HEK293 (cell line): ENCODE measurements around the gene ZNF18.
A peak's percentile ranks its signal among the peaks of the same experiment; 100 is the strongest.

Experiments
- CTCF ChIA-PET: fragments of 350-600 bp; formaldehyde crosslinking; extraction: SDS; loops from one replicate; lab custom pipeline; 2021; ENCODE audit warnings: antibody characterized with exemption; lab: Yijun Ruan, JAX
- POLR2A ChIA-PET: fragments of 300-600 bp; formaldehyde crosslinking; extraction: SDS; loops from one replicate; lab custom pipeline; 2020; ENCODE audit warnings: antibody characterized with exemption, inconsistent platforms; lab: Yijun Ruan, JAX
- H3K27ac ChIP-seq: fragments of 200-500 bp; sonication (Bioruptor generic); 2 replicates; pipeline ENCODE4 v1.5.1; 2014; ENCODE audit warnings: low read depth, low read length, control low read depth, inconsistent platforms; ENCODE audit errors: extremely low read depth
- H3K36me3 ChIP-seq, 2 experiments: fragments of 200-500 bp in 1 of 2; sonication (Bioruptor generic) in 1 of 2; 1 replicate in 1 of 2; 2 replicates in 1 of 2; pipeline ENCODE4 v1.5.1; 2014 to 2017; ENCODE audit warnings: inconsistent platforms in 2 of 2, low read length in 2 of 2; ENCODE audit not compliant: control insufficient read depth in 2 of 2, insufficient read depth in 1 of 2
- H3K4me1 ChIP-seq: fragments of 200-500 bp; sonication (Bioruptor generic); 2 replicates; pipeline ENCODE4 v1.5.1; 2014; ENCODE audit warnings: mild to moderate bottlenecking, low read length, inconsistent platforms; ENCODE audit not compliant: control insufficient read depth, insufficient read depth
- H3K4me3 ChIP-seq: 2 replicates; pipeline ENCODE4 v1.5.1; 2011; ENCODE audit warnings: low read depth, mild to moderate bottlenecking, control low read depth, low read length, moderate library complexity
- H3K9me3 ChIP-seq: fragments of 200-500 bp; sonication (Bioruptor generic); 2 replicates; pipeline ENCODE4 v1.5.1; 2014; ENCODE audit warnings: low read depth, low read length, inconsistent platforms; ENCODE audit not compliant: control insufficient read depth, insufficient read depth
- BCL11A ChIP-seq: fragments of 450-650 bp; formaldehyde crosslinking; IDR thresholded peaks from 2 replicates; pipeline ENCODE4 v1.5.1; 2016; ENCODE audit warnings: low read depth, missing biosample characterization, missing genetic modification characterization
- GLI4 ChIP-seq: fragments of 450-650 bp; formaldehyde crosslinking; IDR thresholded peaks from 2 replicates; pipeline ENCODE4 v1.5.1; 2016; ENCODE audit warnings: missing biosample characterization, missing genetic modification characterization
- HOXD13 ChIP-seq: sonication (generic); formaldehyde crosslinking; IDR thresholded peaks from 2 replicates; pipeline ENCODE4 v1.8.0; 2022; ENCODE audit warnings: missing genetic modification reagents, borderline replicate concordance
- KLF17 ChIP-seq: fragments of 450-650 bp; formaldehyde crosslinking; IDR thresholded peaks from 2 replicates; pipeline ENCODE4 v1.5.1; 2016; ENCODE audit warnings: missing biosample characterization, missing genetic modification characterization
- PRDM10 ChIP-seq: fragments of 450-650 bp; formaldehyde crosslinking; IDR thresholded peaks from 2 replicates; pipeline ENCODE4 v1.5.1; 2016; ENCODE audit warnings: missing biosample characterization, missing genetic modification characterization
- SCRT1 ChIP-seq: fragments of 450-650 bp; formaldehyde crosslinking; IDR thresholded peaks from 2 replicates; pipeline ENCODE4 v1.5.1; 2016; ENCODE audit warnings: missing biosample characterization, missing genetic modification characterization, borderline replicate concordance
- SP7 ChIP-seq: fragments of 450-650 bp; formaldehyde crosslinking; IDR thresholded peaks from 2 replicates; pipeline ENCODE4 v1.5.1; 2016; ENCODE audit warnings: missing biosample characterization, missing genetic modification characterization
- ZBTB11 ChIP-seq: fragments of 450-650 bp; formaldehyde crosslinking; conservative IDR thresholded peaks from 2 replicates; pipeline ENCODE4 v1.5.1; 2016; ENCODE audit warnings: low read depth, missing biosample characterization, missing genetic modification characterization
- ZBTB17 ChIP-seq: fragments of 450-650 bp; formaldehyde crosslinking; IDR thresholded peaks from 2 replicates; pipeline ENCODE4 v1.5.1; 2016; ENCODE audit warnings: missing biosample characterization, missing genetic modification characterization
- ZFP37 ChIP-seq: fragments of 450-650 bp; formaldehyde crosslinking; IDR thresholded peaks from 2 replicates; pipeline ENCODE4 v1.5.1; 2016; ENCODE audit warnings: missing biosample characterization, missing genetic modification characterization
- ZFP69B ChIP-seq: fragments of 450-650 bp; formaldehyde crosslinking; IDR thresholded peaks from 2 replicates; pipeline ENCODE4 v1.5.1; 2016; ENCODE audit warnings: missing biosample characterization, missing genetic modification characterization
- ZNF155 ChIP-seq: fragments of 450-650 bp; formaldehyde crosslinking; IDR thresholded peaks from 2 replicates; pipeline ENCODE4 v1.5.1; 2016; ENCODE audit warnings: missing biosample characterization, missing genetic modification characterization
- ZNF221 ChIP-seq: fragments of 450-650 bp; formaldehyde crosslinking; IDR thresholded peaks from 2 replicates; pipeline ENCODE4 v1.5.1; 2017; ENCODE audit warnings: missing biosample characterization, missing genetic modification characterization, borderline replicate concordance
- ZNF350 ChIP-seq: fragments of 450-650 bp; formaldehyde crosslinking; IDR thresholded peaks from 2 replicates; pipeline ENCODE4 v1.5.0; 2017; ENCODE audit warnings: missing biosample characterization, mild to moderate bottlenecking, missing genetic modification characterization
- ZNF610 ChIP-seq: fragments of 450-650 bp; formaldehyde crosslinking; IDR thresholded peaks from 2 replicates; pipeline ENCODE4 v1.5.1; 2016; ENCODE audit warnings: missing biosample characterization, missing genetic modification characterization, borderline replicate concordance
- ZNF621 ChIP-seq: fragments of 450-650 bp; formaldehyde crosslinking; IDR thresholded peaks from 2 replicates; pipeline ENCODE4 v1.5.1; 2017; ENCODE audit warnings: missing biosample characterization, missing genetic modification characterization
- ZNF677 ChIP-seq: fragments of 450-650 bp; IDR thresholded peaks from 2 replicates; pipeline ENCODE4 v1.5.0; 2018; ENCODE audit warnings: missing biosample characterization, mild to moderate bottlenecking, missing genetic modification characterization, moderate library complexity
- ZNF692 ChIP-seq: fragments of 450-650 bp; formaldehyde crosslinking; IDR thresholded peaks from 2 replicates; pipeline ENCODE4 v1.5.1; 2016; ENCODE audit warnings: missing biosample characterization, missing genetic modification characterization
- ZNF768 ChIP-seq: fragments of 450-650 bp; formaldehyde crosslinking; IDR thresholded peaks from 2 replicates; pipeline ENCODE4 v1.5.1; 2018; ENCODE audit warnings: missing biosample characterization, mild to moderate bottlenecking, missing genetic modification characterization
- ZNF792 ChIP-seq: fragments of 450-650 bp; formaldehyde crosslinking; IDR thresholded peaks from 2 replicates; pipeline ENCODE4 v1.5.1; 2016; ENCODE audit warnings: missing biosample characterization, missing genetic modification characterization

ZNF18 gene

GRCh38 chr17:11996722-11997146, 541 bp downstream of the ZNF18 start:
- POLR2A ChIA-PET = interaction anchor here (0.5 to 3.4 kb wide), 32 partner anchors 10 to 1022 kb away, joined by 3 to 70 read pairs (median 6); partner anchors contain the start of genes ELAC2 and MAP2K4
- H3K4me3 ChIP-seq = peak overlapping the region; percentile 94
- TF ChIP-seq KLF17 (tag by site-specific recombination) (no peak), ZNF610 (tag by site-specific recombination) (no peak), ZFP69B (tag by site-specific recombination) (no peak), GLI4 (tag by site-specific recombination) (no peak), ZNF768 (no peak), PRDM10 (tag by site-specific recombination) (no peak), ZFP37 (tag by site-specific recombination) (0 out of 2 replicates have a peak, but pooled peaks have one; percentile 15), ZBTB17 (peak; percentile 84), ZNF692 (tag by site-specific recombination) (no peak), SCRT1 (tag by site-specific recombination) (no peak), ZNF350 (no peak), ZNF677 (tag by site-specific recombination) (no peak), SP7 (tag by site-specific recombination) (peak; percentile 8; the same call in 1 of the 2 replicates), ZNF221 (tag by site-specific recombination) (no peak), ZNF155 (tag by site-specific recombination) (no peak)
- no peaks in the 10 kb centered on the region; the same call in 1 of the 2 replicates for H3K4me1 ChIP-seq
- CTCF ChIA-PET = interaction anchor here (1.3 to 2.2 kb wide), 2 partner anchors 11 to 61 kb away, joined by 4 to 9 read pairs; no protein-coding TSS in a partner anchor
- H3K27ac ChIP-seq = peak overlapping the region; percentile 81; the same call in 1 of the 2 replicates
- no peaks in the 10 kb centered on the region for H3K9me3 ChIP-seq
- peaks cover 3 to 10% of the 10 kb centered on the region in 2 experiments; a peak in 2 of 3 replicates for H3K36me3 ChIP-seq

GRCh38 chr17:11991461-11991860, 5.8 kb downstream of the ZNF18 start:
- ChIA-PET POLR2A (no interaction called here), CTCF (interaction anchor here (0.7 to 2.6 kb wide), 6 partner anchors 11 to 1116 kb away, joined by 3 to 15 read pairs (median 4); no protein-coding TSS in a partner anchor)
- peaks cover 23 to 43% of the 10 kb centered on the region in 2 experiments for H3K36me3 ChIP-seq
- no peaks in the 10 kb centered on the region for H3K9me3 ChIP-seq
- H3K4me1 ChIP-seq = no peaks in the 10 kb centered on the region; the same call in 1 of the 2 replicates
- H3K27ac ChIP-seq = no peak overlapping the region
- no peak overlapping the region for H3K4me3 ChIP-seq
- TF ChIP-seq ZNF621 (no peak), ZNF792 (tag by site-specific recombination) (no peak), BCL11A (no peak), ZBTB11 (no peak), HOXD13 (CRISPR knock-in tag) (no peak)
